Subcutaneous adipose tissue (tissue), 4 donors: ENCODE measurements around the gene CLSTN1. TPM values are rescaled to one million over a fixed set of nuclear protein-coding genes. Genes with fewer than 3 reads are reported as not detected.

Experiments used
- CTCF ChIP-seq: fragments of 450-650 bp; IDR thresholded peaks from one replicate; pipeline ENCODE4 v1.5.1; 2016; ENCODE audit warnings: low read depth, mild to moderate bottlenecking, control low read depth, antibody characterized with exemption, moderate library complexity
- total RNA-seq, 4 donors: library from RNA; depleted of rRNA; stranded (reverse); fragments of >200 nt; gene quantifications; one replicate each; pipeline ENCODE4 v1.1.0, GENCODE V29; 2016

CLSTN1 gene
- total RNA-seq, 4 donors from 2014 or later = 17.9 to 29.7 (median 24.9) TPM

- no peak for TF ChIP-seq CTCF
These were observed 1.6 kb upstream of the CLSTN1 start for GRCh38 chr1:9825093-9826074.

DNA sequence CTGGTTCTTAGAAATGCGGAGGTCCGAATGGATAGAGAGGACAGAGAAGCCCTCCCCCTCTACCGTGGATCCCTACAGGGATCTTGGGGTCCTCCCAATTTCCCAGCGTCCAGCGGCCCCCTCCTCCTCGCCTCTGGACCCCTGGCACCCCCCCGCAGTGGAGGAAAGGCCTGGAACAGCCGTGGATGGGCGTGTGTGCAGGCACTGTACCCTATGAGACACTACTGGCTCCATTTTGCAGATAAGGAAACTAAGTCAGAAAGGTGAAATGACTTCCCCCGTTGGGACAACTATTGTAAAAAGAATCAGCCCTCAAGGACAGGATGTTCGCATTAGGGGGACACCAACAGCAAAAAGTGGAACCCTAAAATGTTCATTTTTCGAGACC is 931 bp upstream of the CLSTN1 start:
- no peak for TF ChIP-seq CTCF

DNA sequence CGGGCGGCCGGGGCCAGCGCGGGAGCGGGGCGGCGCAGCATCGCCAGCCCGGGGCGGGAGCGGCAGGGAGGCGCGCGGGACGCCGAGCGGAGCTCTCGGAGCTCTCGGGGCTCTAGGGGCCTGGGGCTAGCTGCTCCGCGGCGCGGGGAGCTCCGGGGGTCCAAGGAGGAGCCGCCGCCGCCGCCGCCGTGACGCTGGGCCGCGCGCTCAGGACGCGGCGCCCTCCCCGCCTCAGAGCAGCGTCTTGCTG is 147 bp downstream of the CLSTN1 start:
- TF ChIP-seq CTCF = no peak

DNA sequence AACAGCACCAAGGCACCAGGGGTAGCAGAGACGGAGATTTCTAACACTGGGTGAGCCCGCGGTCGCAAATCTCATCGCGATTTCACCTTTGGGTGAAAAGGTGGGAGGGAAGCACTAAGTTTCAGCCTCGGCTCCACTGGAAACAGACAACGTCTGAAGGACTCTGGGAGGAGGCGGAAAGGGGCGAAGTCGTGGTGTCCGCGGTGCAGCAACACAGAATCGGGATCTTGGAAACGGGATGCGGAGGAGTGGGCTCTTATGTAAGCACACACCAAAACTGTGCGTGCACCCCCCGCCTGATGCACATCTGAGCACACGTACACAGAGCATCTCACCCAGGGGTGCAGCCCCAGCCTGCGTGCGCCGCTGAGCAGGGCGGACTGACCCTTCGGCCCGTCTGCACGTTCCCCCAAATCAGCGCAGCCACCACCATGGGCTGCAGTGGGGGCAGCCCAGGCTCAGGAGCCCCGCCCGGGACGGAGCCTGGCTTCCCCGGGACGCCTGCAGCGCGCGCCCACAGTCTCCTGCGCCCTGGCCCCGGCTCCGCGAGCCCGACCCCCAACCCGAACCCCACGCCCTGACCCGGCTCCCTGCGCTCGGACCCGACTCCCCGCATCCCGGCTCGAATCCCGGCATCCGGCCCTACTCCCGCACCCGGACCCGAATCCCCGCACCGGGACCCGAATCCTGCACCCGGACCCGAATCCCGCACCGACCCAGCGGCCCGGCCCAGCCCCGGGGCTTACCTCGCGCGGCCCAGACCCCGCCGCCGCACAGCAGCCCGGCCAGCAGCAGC is 670 bp downstream of the CLSTN1 start:
- TF ChIP-seq CTCF = no peak

- TF ChIP-seq CTCF = no peak
These were observed 1.3 kb downstream of the CLSTN1 start for GRCh38 chr1:9822490-9822889.

DNA sequence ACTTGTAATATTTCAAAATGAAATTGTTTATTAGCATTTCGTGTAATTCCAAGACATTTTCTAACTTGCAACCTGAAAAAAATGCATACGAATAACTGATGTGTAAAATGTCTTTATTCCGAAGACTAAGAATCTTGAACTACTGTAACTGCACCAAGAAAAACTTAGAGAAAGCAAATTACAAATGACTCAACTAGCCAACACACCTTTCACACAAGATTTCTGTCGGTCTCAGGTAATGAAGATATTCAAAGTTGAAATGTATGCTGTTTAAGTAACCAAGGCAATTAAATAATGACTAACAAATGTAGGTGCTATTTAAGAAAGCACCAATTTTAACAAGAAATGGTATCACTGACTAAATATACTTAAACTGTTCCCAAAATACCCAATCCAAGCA is 2.1 kb downstream of the CLSTN1 start:
- TF ChIP-seq CTCF = no peak

DNA sequence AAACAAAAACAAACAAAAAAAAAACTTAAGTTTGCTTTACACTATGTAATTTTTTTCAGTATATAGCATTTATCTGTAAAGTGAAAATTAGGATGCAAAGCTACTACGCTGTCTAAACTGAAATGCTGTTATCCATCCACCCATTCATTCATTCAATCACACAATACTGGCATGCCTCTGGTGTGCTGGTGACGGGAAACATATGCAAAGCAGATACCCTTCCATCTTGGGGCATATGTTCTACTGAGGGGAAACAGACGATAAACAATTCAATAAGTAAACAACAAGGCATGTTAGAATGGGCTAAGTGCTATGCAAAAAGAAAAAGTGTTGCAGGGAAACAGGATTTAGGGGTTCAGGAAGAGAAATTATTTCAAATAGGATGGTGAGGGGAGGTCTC is 3.2 kb downstream of the CLSTN1 start:
- TF ChIP-seq CTCF = no peak
